Measurements from ENCODE around the gene FGGY. TPM values are rescaled to one million over a fixed set of nuclear protein-coding genes. Genes with fewer than 3 reads are reported as not detected.
A peak's percentile ranks its signal among the peaks of the same experiment; 100 is the strongest.
"Not testable (repeated sequence)": the region's sequence is repeated elsewhere in the genome, so short reads cannot be mapped to it uniquely, and the experiment has no call there.

The FGGY gene, protein sequence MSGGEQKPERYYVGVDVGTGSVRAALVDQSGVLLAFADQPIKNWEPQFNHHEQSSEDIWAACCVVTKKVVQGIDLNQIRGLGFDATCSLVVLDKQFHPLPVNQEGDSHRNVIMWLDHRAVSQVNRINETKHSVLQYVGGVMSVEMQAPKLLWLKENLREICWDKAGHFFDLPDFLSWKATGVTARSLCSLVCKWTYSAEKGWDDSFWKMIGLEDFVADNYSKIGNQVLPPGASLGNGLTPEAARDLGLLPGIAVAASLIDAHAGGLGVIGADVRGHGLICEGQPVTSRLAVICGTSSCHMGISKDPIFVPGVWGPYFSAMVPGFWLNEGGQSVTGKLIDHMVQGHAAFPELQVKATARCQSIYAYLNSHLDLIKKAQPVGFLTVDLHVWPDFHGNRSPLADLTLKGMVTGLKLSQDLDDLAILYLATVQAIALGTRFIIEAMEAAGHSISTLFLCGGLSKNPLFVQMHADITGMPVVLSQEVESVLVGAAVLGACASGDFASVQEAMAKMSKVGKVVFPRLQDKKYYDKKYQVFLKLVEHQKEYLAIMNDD
- 10 to 100 TPM; 12.2 to 17.4 TPM for total RNA-seq

GRCh38 chr1:59296358-59297256 is at the start of gene FGGY:
Gene FGGY, plus strand, starts transcription at chr1:59297094. Its CDS starts 24,456 bp downstream, at chr1:59321550.
- 0 to 1% methylated on average over 28 to 76 of the region's 78 CpGs for WGBS, 2 donors
- intact Hi-C loops (cut with DNase I), result loop anchor here (10.0 kb wide), 1 partner anchor 408 kb away; no protein-coding TSS in a partner anchor
- DNase-seq (peak; percentile 95 to 98 (median 96)), ATAC-seq (peak; percentile 91)
- Histone ChIP-seq H3K4me3 (peak within 1 kb of the TSS in 1 of 2 donors; percentile 14), H3K36me3 (replicated peaks in 1 of 2; ENCODE audit: insufficient read depth in 1 of 2, low read depth in 2 of 2) (no peaks in the 10 kb centered on the region), H3K9me3 (no peaks in the 10 kb centered on the region), H3K4me1 (peaks cover 31% of the 10 kb centered on the region), H3K27ac (peak within 1 kb of the TSS; percentile 89 to 96 (median 95)), H3K27me3 (no peaks in the 10 kb centered on the region)
- TF ChIP-seq, protein P1, sequence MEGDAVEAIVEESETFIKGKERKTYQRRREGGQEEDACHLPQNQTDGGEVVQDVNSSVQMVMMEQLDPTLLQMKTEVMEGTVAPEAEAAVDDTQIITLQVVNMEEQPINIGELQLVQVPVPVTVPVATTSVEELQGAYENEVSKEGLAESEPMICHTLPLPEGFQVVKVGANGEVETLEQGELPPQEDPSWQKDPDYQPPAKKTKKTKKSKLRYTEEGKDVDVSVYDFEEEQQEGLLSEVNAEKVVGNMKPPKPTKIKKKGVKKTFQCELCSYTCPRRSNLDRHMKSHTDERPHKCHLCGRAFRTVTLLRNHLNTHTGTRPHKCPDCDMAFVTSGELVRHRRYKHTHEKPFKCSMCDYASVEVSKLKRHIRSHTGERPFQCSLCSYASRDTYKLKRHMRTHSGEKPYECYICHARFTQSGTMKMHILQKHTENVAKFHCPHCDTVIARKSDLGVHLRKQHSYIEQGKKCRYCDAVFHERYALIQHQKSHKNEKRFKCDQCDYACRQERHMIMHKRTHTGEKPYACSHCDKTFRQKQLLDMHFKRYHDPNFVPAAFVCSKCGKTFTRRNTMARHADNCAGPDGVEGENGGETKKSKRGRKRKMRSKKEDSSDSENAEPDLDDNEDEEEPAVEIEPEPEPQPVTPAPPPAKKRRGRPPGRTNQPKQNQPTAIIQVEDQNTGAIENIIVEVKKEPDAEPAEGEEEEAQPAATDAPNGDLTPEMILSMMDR (IDR thresholded peaks at IDR 0.05), result no peak
- TF ChIP-seq POLR2A (IDR thresholded peaks at IDR 0.05), result peak; percentile 89 to 94 (median 92)

GRCh38 chr1:59248758-59249157 is 48.1 kb upstream of the FGGY start:
- Histone ChIP-seq H3K27me3 (no peaks in the 10 kb centered on the region), H3K4me3 (no peak overlapping the region), H3K27ac (no peak overlapping the region), H3K9me3 (peaks cover 0 to 3% (median 0%) of the 10 kb centered on the region in 3 donors), H3K4me1 (no peaks in the 10 kb centered on the region), H3K36me3 (replicated peaks in 1 of 2; ENCODE audit: insufficient read depth in 1 of 2, low read depth in 2 of 2) (no peaks in the 10 kb centered on the region)
- TF ChIP-seq POLR2A (IDR thresholded peaks at IDR 0.05), result no peak
- TF ChIP-seq, protein P1 (IDR thresholded peaks at IDR 0.05), result no peak
- DNase-seq (no peak), ATAC-seq (no peak)
- 58 to 59% methylated on average over 1 of the region's 1 CpG for WGBS, 2 donors
- intact Hi-C loops (cut with DNase I), result no loop called here

DNA sequence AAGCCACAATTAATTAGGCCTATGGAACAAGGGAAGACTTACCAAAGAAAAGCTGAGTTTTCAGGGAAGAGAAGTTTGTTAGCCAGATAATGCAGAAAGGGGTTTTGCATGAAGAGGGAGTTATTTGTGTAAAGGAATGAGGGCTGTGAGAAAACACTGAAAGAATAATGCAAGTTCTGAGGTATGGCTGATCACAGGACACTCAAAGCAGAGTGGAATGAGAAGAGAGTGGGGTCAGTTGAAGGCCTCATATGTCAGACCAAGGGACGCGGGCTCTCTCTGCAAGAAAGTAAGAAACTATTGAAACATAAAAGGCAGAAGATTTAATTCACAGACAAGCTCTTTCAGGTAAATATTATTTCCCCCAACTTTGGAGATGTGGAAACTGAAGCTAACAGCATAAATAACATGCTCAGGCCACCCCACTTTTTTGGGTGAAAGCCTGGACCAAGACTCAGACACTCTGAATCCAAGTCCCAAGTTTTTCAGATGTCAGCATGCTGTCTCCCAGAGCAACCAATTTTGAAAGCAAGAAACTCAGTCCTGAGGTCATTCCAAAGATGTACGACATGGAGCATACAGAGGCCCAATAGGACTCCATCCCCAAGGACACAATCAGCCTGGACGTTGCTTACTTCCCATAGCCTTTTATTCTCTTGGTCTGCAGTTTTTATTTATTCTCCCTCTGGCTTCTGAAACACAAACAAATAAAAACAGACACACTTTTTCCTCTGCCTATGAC is 47.3 kb upstream of the FGGY start:
- ATAC-seq, result no peak
- 85 to 86% methylated on average over 4 of the region's 4 CpGs for WGBS, 2 donors
- no peaks in the 10 kb centered on the region for H3K27me3 ChIP-seq
- H3K4me3 ChIP-seq, result no peak overlapping the region
- DNase-seq, result no peak
- H3K36me3 ChIP-seq (replicated peaks in 1 of 2; ENCODE audit: insufficient read depth in 1 of 2, low read depth in 2 of 2), result no peaks in the 10 kb centered on the region
- H3K4me1 ChIP-seq, result no peaks in the 10 kb centered on the region
- TF ChIP-seq, protein P1 (IDR thresholded peaks at IDR 0.05), result no peak
- TF ChIP-seq POLR2A (IDR thresholded peaks at IDR 0.05), result no peak
- intact Hi-C loops (cut with DNase I), result no loop called here
- peaks cover 0 to 3% (median 0%) of the 10 kb centered on the region in 3 donors for H3K9me3 ChIP-seq
- H3K27ac ChIP-seq, result no peak overlapping the region

DNA sequence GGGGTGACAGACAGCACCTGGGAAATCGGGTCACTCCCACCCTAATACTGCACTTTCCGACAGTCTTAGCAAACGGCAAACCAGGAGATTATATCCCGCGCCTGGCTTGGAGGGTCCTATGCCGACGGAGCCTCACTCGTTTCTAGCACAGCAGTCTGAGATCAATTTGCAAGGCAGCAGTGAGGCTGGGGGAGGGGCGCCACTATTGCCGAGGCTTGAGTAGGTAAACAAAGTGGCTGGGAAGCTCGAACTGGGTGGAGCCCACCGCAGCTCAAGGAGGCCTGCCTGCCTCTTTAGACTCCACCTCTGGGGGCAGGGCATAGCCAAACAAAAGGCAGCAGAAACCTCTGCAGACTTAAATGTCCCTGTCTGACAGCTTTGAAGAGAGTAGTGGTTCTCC is 45.8 kb upstream of the FGGY start:
- DNase-seq; H3K27ac ChIP-seq; H3K27me3 ChIP-seq; intact Hi-C loops (cut with DNase I); ATAC-seq; H3K4me1 ChIP-seq; H3K9me3 ChIP-seq; H3K36me3 ChIP-seq (replicated peaks in 1 of 2; ENCODE audit: insufficient read depth in 1 of 2, low read depth in 2 of 2); H3K4me3 ChIP-seq: not testable (repeated sequence)
- WGBS, 2 donors, result 71 to 72% methylated on average over 12 of the region's 12 CpGs

DNA sequence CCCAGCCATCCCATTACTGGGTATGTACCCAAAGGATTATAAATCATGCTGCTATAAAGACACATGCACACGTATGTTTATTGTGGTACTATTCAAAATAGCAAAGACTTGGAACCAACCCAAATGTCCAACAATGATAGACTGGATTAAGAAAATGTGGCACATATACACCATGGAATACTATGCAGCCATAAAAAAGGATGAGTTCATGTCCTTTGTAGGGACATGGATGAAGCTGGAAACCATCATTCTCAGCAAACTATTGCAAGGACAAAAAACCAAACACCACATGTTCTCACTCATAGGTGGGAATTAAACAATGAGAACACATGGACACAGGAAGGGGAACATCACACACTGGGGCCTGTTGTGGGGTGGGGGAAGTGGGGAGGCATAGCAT is 40.5 kb upstream of the FGGY start:
- no CpG with 5 or more reads among the region's 1 CpG for WGBS, 2 donors
- intact Hi-C loops (cut with DNase I); H3K4me3 ChIP-seq; H3K27me3 ChIP-seq; H3K36me3 ChIP-seq (replicated peaks in 1 of 2; ENCODE audit: insufficient read depth in 1 of 2, low read depth in 2 of 2); H3K4me1 ChIP-seq; ATAC-seq; H3K9me3 ChIP-seq; DNase-seq; H3K27ac ChIP-seq: not testable (repeated sequence)

Measured in body of pancreas (tissue), 4 donors.